HCT116 (cell line): ENCODE measurements around the gene ERICH6.

Source experiments
- CBX3 ChIP-seq: IDR thresholded peaks from 2 replicates; pipeline ENCODE4 v1.6.1; 2012; ENCODE audit warnings: low read depth
- CEBPB ChIP-seq: IDR thresholded peaks from 2 replicates; pipeline ENCODE4 v1.6.1; 2012; ENCODE audit warnings: low read depth
- EGR1 ChIP-seq: IDR thresholded peaks from 2 replicates; pipeline ENCODE4 v1.6.1; 2012; ENCODE audit warnings: low read depth
- ELF1 ChIP-seq: IDR thresholded peaks from 2 replicates; pipeline ENCODE4 v1.6.1; 2012; ENCODE audit warnings: low read depth, borderline replicate concordance
- EZH2 ChIP-seq: fragments of 200-600 bp; sonication (generic); IDR thresholded peaks from 2 replicates; pipeline ENCODE4 v1.6.1; 2017; ENCODE audit warnings: antibody characterized with exemption, mixed run types
- POLR2A ChIP-seq: IDR thresholded peaks from 2 replicates; pipeline ENCODE4 v1.7.0; 2011; ENCODE audit warnings: borderline replicate concordance; ENCODE audit not compliant: insufficient read depth, insufficient read length; ENCODE audit errors: extremely low read depth
- POLR2AphosphoS5 ChIP-seq: IDR thresholded peaks from 2 replicates; pipeline ENCODE4 v1.6.1; 2011; ENCODE audit warnings: mild to moderate bottlenecking, low read depth, low read length, moderate library complexity
- SIN3A ChIP-seq: IDR thresholded peaks from 2 replicates; pipeline ENCODE4 v1.6.1; 2012; ENCODE audit warnings: low read depth
- SP1 ChIP-seq: IDR thresholded peaks from 2 replicates; pipeline ENCODE4 v1.6.1; 2012; ENCODE audit warnings: low read depth
- ZFX ChIP-seq: fragments of 450-650 bp; IDR thresholded peaks from 2 replicates; pipeline ENCODE4 v1.6.1; 2017
- TF ChIP-seq, protein P1 (sequence below), 3 experiments: fragments of 200-600 bp in 1 of 3; sonication (generic) in 1 of 3; IDR thresholded peaks in 2 of 3; conservative IDR thresholded peaks in 1 of 3; 2 replicates each; pipeline ENCODE4 v1.5.1; 2012 to 2017; ENCODE audit warnings: low read depth in 2 of 3, low read length in 2 of 3, antibody characterized with exemption in 1 of 3, borderline replicate concordance in 1 of 3, control low read depth in 1 of 3, mild to moderate bottlenecking in 1 of 3, mixed read lengths in 1 of 3, mixed run types in 1 of 3, moderate library complexity in 1 of 3; ENCODE audit not compliant: insufficient read depth in 1 of 3
- TF ChIP-seq, protein P2 (sequence below): IDR thresholded peaks from 2 replicates; pipeline ENCODE4 v1.6.1; 2012
- TF ChIP-seq, protein P3 (sequence below): IDR thresholded peaks from 2 replicates; pipeline ENCODE4 v1.6.1; 2011; ENCODE audit warnings: mild to moderate bottlenecking, low read length, moderate library complexity; ENCODE audit not compliant: insufficient replicate concordance; ENCODE audit errors: extremely low read depth

- TF ChIP-seq POLR2A (no peak), CEBPB (no peak), CBX3 (no peak), ELF1 (no peak), SIN3A (no peak), ZFX (no peak), EZH2 (no peak), EGR1 (no peak), POLR2AphosphoS5 (no peak), SP1 (no peak)
- TF ChIP-seq, protein P1, sequence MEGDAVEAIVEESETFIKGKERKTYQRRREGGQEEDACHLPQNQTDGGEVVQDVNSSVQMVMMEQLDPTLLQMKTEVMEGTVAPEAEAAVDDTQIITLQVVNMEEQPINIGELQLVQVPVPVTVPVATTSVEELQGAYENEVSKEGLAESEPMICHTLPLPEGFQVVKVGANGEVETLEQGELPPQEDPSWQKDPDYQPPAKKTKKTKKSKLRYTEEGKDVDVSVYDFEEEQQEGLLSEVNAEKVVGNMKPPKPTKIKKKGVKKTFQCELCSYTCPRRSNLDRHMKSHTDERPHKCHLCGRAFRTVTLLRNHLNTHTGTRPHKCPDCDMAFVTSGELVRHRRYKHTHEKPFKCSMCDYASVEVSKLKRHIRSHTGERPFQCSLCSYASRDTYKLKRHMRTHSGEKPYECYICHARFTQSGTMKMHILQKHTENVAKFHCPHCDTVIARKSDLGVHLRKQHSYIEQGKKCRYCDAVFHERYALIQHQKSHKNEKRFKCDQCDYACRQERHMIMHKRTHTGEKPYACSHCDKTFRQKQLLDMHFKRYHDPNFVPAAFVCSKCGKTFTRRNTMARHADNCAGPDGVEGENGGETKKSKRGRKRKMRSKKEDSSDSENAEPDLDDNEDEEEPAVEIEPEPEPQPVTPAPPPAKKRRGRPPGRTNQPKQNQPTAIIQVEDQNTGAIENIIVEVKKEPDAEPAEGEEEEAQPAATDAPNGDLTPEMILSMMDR (IDR thresholded peaks at IDR 0.05 in 2 of 3, conservative IDR thresholded peaks at IDR 0.05 in 1 of 3; ENCODE audit: borderline replicate concordance in 1 of 3, insufficient read depth in 1 of 3, low read depth in 2 of 3, low read length in 2 of 3), result no peak
- TF ChIP-seq, protein P2, sequence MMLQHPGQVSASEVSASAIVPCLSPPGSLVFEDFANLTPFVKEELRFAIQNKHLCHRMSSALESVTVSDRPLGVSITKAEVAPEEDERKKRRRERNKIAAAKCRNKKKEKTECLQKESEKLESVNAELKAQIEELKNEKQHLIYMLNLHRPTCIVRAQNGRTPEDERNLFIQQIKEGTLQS, result no peak
- TF ChIP-seq, protein P3, sequence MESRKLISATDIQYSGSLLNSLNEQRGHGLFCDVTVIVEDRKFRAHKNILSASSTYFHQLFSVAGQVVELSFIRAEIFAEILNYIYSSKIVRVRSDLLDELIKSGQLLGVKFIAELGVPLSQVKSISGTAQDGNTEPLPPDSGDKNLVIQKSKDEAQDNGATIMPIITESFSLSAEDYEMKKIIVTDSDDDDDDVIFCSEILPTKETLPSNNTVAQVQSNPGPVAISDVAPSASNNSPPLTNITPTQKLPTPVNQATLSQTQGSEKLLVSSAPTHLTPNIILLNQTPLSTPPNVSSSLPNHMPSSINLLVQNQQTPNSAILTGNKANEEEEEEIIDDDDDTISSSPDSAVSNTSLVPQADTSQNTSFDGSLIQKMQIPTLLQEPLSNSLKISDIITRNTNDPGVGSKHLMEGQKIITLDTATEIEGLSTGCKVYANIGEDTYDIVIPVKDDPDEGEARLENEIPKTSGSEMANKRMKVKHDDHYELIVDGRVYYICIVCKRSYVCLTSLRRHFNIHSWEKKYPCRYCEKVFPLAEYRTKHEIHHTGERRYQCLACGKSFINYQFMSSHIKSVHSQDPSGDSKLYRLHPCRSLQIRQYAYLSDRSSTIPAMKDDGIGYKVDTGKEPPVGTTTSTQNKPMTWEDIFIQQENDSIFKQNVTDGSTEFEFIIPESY, result no peak
Observed at GRCh38 chr3:150734795-150735119, 31.0 kb upstream of the ERICH6 start.
